ENCODE data around the gene TNNC2.
A peak's percentile ranks its signal among the peaks of the same experiment; 100 is the strongest.

DNA sequence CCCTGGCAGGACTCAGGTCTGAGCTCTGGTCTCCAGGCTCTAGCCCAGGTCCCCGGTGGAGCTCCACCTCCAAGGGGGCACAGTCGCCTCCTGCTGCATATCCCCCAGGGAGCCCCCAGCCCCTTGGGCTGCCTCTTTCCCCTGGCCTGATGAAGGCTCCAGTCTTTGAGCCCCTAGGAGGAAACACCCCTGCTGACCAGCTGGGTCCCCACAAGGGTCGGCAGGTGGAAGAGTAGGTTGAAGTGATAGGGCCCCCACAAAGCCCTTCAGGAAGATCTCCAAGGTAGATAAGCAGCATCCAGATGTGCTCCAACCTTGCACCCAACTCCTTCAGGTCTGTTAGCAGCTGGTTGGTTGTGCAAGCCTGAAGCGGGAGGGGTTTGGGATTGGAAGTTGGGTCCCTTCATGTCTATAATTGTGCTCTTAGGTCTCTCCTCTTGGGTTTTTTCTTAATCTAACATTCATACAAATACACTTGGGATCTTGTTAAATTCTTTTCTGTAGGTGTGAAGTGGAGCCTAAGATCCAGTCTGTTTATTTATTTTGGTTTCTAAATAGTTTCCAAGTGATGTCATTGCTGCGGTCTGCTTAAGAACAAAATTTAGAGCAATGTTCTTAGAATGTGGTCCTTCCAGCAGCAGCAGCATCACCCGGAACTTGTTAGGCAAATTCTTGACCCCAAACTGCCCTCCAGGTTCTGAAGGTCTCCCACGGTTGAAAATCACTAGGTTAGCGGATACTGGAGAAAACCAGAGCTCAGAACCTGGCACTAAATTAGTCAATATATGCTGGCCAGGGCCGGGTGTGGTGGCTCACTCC lies 9.5 kb downstream of the TNNC2 start:
- TF ChIP-seq EZH2 (IDR thresholded peaks at IDR 0.05; ENCODE audit: low read depth, unreplicated experiment) (no peak), NANOG (IDR thresholded peaks at IDR 0.05; ENCODE audit: borderline replicate concordance) (no peak), POLR2AphosphoS5 (IDR thresholded peaks at IDR 0.05; ENCODE audit: low read depth) (peak; percentile 26; the same call in 1 of the 2 replicates), EZH2phosphoT487 (IDR thresholded peaks at IDR 0.05; ENCODE audit: unreplicated experiment) (no peak), CREB1 (CRISPR knock-in tag; IDR thresholded peaks at IDR 0.05; ENCODE audit: low read depth) (no peak), ZNF331 (CRISPR knock-in tag; IDR thresholded peaks at IDR 0.05; ENCODE audit: low read depth) (no peak), ZNF114 (CRISPR knock-in tag; IDR thresholded peaks at IDR 0.05) (no peak), STAT1 (IDR thresholded peaks at IDR 0.05; ENCODE audit: unreplicated experiment) (no peak), JUNB (IDR thresholded peaks at IDR 0.05; ENCODE audit: unreplicated experiment) (no peak)
- TF ChIP-seq, protein P1, sequence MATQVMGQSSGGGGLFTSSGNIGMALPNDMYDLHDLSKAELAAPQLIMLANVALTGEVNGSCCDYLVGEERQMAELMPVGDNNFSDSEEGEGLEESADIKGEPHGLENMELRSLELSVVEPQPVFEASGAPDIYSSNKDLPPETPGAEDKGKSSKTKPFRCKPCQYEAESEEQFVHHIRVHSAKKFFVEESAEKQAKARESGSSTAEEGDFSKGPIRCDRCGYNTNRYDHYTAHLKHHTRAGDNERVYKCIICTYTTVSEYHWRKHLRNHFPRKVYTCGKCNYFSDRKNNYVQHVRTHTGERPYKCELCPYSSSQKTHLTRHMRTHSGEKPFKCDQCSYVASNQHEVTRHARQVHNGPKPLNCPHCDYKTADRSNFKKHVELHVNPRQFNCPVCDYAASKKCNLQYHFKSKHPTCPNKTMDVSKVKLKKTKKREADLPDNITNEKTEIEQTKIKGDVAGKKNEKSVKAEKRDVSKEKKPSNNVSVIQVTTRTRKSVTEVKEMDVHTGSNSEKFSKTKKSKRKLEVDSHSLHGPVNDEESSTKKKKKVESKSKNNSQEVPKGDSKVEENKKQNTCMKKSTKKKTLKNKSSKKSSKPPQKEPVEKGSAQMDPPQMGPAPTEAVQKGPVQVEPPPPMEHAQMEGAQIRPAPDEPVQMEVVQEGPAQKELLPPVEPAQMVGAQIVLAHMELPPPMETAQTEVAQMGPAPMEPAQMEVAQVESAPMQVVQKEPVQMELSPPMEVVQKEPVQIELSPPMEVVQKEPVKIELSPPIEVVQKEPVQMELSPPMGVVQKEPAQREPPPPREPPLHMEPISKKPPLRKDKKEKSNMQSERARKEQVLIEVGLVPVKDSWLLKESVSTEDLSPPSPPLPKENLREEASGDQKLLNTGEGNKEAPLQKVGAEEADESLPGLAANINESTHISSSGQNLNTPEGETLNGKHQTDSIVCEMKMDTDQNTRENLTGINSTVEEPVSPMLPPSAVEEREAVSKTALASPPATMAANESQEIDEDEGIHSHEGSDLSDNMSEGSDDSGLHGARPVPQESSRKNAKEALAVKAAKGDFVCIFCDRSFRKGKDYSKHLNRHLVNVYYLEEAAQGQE (IDR thresholded peaks at IDR 0.05; ENCODE audit: unreplicated experiment) = no peak
- TF ChIP-seq, protein P2, sequence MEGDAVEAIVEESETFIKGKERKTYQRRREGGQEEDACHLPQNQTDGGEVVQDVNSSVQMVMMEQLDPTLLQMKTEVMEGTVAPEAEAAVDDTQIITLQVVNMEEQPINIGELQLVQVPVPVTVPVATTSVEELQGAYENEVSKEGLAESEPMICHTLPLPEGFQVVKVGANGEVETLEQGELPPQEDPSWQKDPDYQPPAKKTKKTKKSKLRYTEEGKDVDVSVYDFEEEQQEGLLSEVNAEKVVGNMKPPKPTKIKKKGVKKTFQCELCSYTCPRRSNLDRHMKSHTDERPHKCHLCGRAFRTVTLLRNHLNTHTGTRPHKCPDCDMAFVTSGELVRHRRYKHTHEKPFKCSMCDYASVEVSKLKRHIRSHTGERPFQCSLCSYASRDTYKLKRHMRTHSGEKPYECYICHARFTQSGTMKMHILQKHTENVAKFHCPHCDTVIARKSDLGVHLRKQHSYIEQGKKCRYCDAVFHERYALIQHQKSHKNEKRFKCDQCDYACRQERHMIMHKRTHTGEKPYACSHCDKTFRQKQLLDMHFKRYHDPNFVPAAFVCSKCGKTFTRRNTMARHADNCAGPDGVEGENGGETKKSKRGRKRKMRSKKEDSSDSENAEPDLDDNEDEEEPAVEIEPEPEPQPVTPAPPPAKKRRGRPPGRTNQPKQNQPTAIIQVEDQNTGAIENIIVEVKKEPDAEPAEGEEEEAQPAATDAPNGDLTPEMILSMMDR (conservative IDR thresholded peaks at IDR 0.05; ENCODE audit: low read depth in 2 of 2) = no peak
- TF ChIP-seq, protein P3, sequence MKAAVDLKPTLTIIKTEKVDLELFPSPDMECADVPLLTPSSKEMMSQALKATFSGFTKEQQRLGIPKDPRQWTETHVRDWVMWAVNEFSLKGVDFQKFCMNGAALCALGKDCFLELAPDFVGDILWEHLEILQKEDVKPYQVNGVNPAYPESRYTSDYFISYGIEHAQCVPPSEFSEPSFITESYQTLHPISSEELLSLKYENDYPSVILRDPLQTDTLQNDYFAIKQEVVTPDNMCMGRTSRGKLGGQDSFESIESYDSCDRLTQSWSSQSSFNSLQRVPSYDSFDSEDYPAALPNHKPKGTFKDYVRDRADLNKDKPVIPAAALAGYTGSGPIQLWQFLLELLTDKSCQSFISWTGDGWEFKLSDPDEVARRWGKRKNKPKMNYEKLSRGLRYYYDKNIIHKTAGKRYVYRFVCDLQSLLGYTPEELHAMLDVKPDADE (IDR thresholded peaks at IDR 0.05) = no peak
- TF ChIP-seq, protein P4, sequence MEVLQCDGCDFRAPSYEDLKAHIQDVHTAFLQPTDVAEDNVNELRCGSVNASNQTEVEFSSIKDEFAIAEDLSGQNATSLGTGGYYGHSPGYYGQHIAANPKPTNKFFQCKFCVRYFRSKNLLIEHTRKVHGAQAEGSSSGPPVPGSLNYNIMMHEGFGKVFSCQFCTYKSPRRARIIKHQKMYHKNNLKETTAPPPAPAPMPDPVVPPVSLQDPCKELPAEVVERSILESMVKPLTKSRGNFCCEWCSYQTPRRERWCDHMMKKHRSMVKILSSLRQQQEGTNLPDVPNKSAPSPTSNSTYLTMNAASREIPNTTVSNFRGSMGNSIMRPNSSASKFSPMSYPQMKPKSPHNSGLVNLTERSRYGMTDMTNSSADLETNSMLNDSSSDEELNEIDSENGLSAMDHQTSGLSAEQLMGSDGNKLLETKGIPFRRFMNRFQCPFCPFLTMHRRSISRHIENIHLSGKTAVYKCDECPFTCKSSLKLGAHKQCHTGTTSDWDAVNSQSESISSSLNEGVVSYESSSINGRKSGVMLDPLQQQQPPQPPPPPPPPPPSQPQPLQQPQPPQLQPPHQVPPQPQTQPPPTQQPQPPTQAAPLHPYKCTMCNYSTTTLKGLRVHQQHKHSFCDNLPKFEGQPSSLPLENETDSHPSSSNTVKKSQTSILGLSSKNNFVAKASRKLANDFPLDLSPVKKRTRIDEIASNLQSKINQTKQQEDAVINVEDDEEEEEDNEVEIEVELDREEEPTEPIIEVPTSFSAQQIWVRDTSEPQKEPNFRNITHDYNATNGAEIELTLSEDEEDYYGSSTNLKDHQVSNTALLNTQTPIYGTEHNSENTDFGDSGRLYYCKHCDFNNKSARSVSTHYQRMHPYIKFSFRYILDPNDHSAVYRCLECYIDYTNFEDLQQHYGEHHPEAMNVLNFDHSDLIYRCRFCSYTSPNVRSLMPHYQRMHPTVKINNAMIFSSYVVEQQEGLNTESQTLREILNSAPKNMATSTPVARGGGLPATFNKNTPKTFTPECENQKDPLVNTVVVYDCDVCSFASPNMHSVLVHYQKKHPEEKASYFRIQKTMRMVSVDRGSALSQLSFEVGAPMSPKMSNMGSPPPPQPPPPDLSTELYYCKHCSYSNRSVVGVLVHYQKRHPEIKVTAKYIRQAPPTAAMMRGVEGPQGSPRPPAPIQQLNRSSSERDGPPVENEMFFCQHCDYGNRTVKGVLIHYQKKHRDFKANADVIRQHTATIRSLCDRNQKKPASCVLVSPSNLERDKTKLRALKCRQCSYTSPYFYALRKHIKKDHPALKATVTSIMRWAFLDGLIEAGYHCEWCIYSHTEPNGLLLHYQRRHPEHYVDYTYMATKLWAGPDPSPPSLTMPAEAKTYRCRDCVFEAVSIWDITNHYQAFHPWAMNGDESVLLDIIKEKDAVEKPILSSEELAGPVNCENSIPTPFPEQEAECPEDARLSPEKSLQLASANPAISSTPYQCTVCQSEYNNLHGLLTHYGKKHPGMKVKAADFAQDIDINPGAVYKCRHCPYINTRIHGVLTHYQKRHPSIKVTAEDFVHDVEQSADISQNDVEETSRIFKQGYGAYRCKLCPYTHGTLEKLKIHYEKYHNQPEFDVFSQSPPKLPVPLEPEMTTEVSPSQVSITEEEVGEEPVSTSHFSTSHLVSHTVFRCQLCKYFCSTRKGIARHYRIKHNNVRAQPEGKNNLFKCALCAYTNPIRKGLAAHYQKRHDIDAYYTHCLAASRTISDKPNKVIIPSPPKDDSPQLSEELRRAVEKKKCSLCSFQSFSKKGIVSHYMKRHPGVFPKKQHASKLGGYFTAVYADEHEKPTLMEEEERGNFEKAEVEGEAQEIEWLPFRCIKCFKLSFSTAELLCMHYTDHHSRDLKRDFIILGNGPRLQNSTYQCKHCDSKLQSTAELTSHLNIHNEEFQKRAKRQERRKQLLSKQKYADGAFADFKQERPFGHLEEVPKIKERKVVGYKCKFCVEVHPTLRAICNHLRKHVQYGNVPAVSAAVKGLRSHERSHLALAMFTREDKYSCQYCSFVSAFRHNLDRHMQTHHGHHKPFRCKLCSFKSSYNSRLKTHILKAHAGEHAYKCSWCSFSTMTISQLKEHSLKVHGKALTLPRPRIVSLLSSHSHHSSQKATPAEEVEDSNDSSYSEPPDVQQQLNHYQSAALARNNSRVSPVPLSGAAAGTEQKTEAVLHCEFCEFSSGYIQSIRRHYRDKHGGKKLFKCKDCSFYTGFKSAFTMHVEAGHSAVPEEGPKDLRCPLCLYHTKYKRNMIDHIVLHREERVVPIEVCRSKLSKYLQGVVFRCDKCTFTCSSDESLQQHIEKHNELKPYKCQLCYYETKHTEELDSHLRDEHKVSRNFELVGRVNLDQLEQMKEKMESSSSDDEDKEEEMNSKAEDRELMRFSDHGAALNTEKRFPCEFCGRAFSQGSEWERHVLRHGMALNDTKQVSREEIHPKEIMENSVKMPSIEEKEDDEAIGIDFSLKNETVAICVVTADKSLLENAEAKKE (CRISPR knock-in tag; IDR thresholded peaks at IDR 0.05) = no peak

Measured in GM23338 (cell line).